CD4-positive, alpha-beta T cell treated with Interleukin-21 for 1 hour (primary cell): ENCODE data around the gene APOBEC3C.
A peak's percentile ranks its signal among the peaks of the same experiment; 100 is the strongest.
"Not testable (repeated sequence)": the region's sequence is repeated elsewhere in the genome, so short reads cannot be mapped to it uniquely, and the experiment has no call there.

Source experiments
- DNase-seq: peaks from one replicate; pipeline ENCODE4 v3.0.0-alpha.2; 2020

APOBEC3C gene

DNA sequence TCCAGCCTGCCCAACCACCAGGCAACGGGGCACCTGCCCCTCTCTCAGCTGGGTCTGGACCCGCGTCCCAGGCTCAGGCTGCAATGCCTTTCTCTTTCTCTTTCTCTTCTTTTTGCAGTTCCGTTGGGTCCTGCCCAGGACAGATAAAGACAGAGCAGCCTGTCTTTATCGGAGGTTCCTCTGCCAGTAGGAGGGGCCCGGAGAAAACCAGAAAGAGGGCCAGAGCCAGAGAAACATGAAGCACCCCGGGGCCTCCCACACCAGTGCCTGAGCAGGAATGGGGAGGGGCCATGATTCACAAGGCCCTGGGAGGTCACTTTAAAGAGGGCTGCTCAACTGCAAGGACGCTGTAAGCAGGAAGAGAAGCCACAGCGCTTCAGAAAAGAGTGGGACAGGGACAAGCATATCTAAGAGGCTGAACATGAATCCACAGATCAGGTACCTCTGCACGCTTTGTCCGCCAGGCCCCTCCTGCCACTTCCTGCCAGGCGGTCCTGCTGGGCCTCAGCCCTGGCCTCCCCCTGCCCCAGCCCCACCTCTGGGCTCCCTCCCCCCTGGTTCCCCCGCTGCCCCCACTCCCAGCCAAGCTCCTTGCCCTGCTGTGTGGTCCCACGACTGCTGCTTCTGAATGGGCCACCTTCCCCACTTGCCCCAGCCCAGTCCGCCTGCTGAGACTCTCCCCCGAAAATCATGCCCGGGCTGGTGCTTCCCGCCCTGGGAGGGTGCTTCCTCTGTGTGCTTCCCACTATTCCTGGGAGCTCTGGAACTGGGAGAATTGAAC, at the start of gene APOBEC3C:
Gene APOBEC3C (plus strand): TSS at position 316 of the 781 bp plus-strand sequence. CDS start 106 bp downstream, at position 422.
- peak; percentile 84 for DNase-seq

DNA sequence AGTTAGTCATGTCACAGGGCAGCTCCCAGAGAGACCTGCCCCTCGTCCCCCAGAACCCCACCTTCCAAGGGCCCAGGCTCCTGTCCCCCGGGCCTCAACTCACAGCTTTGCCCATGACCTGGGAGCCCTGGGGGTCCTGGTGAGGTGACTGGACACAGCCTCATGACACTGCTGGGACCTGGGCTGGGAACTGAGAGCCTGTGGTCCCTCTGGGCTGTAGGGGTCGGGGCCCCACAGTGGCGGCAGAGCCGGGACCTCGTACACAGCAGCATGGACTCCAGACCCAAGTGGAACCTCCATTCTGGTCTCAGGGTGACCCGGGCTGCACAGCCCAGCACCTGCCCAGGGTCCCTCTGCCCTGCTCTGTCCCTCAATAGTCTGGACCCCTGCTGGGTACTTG, 49.8 kb upstream of the APOBEC3C start:
- no peak for DNase-seq

DNA sequence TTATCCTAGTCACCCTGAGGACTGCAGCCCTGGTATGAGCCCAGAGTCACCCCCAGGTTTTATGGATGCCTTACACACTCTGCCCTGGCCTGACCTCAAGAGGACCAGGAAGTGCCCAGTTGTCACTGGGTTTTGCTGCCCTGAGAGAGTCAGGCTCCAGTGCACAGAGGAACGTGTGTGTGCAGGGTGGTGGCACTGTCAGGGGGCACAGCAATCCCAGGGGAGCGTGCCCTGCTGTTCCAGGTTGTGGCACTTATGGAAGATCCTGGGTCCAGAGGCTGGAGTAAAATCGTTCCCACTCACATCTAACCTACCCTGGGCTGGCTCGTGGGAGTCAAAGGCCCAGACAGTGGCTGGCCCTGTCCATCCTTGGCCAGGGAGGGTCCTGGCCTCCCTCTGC, 49.1 kb upstream of the APOBEC3C start:
- no peak for DNase-seq

DNA sequence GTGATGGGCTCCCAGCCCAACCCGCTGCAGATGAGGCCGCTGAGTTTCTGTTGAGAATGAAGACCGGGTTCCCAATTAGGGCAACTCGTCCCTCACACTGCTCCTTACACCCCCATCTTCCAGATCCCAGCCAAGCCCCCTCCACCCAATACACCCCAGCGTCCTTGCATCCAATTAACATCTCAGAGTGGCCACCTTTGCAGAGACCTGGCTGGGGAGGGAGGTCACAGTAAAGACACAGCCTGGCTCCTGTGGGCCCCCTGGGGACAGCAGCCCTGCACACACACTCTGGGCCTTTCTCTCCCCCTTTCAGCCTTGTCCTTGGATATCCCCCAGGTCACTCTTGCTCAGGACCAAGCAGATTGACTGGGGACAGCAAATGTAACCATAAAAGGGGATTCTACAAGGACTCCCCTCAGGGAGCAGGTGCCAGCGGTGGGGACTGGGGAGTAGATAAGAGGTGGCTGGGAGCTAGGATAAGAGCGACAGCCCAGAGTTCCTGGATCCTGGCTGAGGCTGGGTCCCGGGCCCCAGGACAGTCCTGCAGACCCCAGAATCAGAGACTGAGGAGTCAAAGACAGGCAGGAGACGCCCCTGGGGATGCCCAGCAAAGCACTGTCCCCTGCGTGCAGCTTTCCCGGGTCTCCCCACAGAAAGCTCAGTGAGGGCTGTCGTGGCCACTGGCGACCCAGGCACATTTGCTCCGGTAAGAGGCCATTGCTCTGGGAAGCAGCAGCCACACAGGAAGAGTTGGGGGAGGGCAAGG, 48.3 kb upstream of the APOBEC3C start:
- no peak for DNase-seq

DNA sequence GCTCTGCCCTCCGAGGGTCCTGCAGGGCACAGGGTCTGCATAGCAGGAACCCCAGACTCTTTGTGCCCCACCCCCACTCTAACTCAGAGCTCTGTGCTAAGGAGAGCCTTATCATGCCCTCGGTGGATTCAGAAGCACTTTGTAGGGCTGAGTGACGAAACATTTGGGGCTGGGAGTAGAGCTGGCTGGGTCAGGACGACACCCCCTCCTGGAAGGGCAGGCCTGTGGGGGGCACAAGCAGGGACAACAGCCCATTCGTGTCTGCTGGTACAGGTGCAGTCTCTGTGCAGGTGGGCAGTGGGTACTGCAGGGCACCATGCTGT, 47.7 kb upstream of the APOBEC3C start:
- DNase-seq, result no peak

DNA sequence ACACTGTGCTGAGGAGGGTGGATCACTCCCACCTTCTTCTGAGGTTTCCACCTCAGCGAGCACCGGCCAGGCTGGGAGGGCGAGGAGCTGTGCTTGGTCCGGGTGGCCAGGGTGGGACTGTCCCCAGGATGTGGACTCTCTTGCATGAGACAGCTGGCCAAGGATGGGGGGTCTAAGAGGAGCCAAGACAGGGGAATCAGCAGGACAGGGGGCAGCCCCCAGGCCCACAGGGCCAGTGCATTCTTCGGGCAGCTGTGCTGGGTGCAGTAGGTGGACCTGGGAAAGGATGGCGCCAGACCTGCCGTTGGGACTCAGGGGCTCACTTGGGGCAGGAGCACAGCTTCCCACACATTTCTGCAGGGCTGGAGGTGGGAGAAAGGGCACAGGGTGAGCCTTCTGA, 47.1 kb upstream of the APOBEC3C start:
- DNase-seq, result no peak

DNA sequence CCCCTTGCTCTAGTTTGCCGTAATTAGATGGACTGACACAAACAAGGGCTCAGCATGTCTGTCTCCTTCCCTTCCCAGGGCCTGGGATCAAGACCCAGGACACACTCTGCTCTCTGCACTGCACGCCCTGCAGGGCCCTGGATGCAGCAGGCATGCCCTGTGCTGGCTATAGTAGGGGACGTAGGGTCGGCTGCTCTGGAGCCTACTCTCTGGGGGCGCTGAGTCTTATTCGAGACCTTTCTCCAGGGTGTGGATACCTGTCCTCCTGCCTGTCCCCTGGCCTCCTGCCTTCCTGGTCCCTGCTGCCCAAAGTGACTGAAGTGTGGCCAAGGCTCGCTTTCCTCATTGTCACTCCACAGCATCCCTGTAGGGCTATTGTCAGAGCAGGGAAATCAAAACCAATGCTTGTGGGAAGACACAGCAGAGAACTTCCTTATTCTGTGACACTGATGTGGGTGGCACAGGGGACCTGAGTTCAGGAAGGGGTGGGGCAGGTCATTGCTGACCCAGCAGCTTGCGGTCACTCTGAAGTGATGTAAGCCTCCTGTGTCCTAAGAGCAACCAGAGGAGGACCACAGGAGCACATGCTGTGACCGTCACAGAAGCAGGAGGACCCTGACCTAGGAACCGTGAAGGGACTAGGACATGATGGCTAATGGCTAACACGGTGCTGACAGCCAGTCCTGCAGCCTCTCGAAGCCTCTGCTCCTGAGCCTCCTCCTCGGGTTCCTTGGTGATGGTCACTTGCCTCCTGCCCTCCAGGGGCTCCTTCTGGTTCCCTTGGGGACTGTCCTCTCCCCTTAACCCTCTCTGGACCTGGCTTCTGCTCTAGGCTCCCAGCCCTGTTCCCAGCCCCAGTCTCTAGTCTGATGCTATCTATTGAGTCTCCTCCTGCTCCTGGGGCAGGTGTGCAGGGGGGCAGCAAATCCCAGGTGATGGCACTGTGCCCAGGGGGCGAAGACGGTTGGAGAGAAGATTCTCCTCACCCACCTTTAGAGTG, 46.3 kb upstream of the APOBEC3C start:
- peak; percentile 24 for DNase-seq

DNA sequence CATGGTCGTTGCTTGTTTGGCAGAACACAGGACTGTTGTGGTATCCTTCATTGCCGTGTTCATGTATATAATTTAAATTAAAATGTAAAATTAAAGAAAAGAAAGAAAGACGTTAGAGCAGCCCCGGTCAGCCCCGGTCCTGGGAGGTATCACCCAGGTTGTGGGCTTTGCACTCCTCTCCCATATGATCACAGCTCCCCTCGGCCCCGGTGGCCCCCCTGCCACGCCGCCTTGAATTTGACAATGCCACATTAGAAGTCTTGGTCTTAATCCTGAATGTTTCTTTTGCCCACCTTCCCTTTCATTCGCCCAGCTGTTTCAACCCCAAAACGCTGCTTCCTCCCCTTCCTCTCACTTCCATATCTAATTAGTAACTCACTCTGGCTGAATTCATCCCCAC, 45.3 kb upstream of the APOBEC3C start:
- DNase-seq, result no peak

DNA sequence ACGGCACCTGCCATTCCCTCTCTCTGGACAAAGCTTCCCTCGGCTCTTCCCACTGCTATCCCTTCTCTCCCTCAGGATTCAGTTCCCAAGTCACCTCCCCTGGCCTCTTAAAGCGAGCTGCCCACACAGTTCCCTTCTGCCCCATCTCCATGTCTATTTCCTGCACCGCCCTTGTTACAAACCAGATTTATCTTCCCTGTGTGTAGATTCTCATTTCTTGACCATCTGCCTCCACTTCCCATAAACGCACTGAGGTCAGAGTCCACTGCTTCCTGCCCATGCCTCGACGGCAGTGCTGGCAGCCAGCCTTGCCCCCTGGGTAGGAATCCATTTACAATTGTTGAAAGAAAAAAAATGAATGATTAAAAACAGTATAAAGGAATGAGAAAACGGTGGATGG, 43.5 kb upstream of the APOBEC3C start:
- DNase-seq, result no peak

DNA sequence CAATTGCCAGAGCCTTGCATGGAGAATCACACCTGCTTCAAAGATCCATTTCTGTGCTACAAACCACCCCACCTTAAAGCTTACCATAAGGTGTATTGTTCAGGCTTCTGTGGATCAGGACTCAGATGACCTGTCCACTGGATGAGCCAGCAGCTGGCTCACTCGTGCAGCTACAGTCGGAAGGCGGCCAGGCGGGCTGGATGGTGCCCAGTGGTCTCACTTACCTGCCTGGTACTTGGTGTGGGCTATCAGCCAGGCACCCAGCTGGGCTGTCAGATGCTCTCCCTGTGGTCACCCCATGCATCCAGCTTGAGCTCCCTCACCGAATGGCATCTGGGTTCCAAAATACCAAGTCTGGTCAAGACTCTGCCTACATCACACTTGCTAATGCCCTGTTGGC, 42.9 kb upstream of the APOBEC3C start:
- DNase-seq, result no peak

DNA sequence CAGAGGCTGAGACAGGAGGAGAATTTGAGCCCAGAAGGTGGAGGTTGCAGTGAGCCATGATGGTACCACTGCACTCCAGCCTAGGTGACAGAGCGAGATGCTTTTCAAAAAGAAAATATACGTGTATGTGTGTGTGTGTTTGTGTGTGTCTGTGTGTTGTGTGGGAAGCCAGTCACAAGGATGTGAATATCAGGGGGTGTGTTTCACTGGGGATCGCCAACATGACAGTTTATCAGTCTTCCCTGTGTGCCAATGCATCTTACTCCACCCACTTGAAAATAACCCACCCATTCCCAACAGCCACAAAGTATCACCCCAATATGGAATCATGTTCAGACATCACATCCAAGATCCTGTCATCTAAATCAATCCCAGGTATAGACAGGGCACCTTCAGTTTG, 42.3 kb upstream of the APOBEC3C start:
- no peak for DNase-seq

DNA sequence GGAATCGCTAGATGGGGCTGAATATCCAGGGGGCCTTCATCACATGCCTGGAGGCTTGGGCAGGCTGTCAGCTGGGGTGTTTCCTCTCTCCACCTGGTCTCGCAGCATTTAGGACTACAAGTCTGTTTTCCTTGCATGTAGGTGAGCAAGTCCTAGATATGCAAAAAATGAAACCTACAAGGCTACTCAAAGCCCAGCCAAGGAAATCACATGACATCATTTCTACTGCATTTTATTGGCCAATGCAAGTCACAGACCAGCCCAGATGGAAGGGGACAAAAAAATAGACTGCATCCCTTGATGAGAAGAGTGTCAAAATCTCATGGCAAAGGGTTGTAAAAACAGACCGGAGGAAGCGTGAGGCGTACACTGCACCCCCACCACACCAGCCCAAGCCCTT, 41.5 kb upstream of the APOBEC3C start:
- no peak for DNase-seq

DNA sequence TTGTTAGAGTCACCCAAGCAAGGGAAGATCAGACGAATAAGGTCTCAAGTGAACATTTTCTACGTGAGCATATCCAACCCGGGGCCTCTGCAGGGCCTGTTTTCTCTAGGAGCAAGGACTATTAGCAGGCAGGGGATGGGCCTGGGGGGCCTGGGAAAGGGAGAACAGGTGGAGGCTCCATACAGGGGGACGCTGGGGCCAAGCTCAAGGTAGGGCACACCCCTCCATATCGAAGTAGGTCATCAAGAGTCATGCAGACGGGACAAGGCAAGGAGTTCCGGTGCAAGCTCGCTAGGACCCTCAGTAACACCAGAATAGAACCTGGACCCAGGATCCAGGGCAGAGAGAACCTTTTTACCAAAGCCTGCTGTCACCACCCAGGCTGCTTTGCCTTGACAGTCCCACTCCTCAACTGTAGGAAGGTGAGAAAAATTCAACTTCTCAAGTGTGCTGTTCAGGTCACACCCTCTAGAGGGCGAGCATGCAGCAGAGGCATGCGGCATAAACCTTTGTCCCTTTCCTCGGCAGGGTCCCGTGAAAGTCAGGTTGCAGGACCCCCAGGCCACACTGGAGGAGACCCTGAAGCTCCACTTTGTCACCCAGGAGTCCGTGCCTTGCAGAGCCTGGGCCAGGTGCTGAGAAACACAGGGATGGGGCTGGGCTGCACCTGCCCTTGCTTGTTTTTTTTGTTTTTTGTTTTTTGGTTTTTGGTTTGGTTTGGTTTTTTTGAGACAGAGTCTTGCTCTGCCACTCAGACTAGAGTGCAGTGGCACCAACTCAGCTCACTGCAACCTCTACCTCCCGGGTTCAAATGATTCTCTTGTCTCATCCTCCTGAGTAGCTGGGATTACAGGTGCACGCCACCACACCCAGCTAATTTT, 40.5 kb upstream of the APOBEC3C start:
- DNase-seq, result peak; percentile 63

DNA sequence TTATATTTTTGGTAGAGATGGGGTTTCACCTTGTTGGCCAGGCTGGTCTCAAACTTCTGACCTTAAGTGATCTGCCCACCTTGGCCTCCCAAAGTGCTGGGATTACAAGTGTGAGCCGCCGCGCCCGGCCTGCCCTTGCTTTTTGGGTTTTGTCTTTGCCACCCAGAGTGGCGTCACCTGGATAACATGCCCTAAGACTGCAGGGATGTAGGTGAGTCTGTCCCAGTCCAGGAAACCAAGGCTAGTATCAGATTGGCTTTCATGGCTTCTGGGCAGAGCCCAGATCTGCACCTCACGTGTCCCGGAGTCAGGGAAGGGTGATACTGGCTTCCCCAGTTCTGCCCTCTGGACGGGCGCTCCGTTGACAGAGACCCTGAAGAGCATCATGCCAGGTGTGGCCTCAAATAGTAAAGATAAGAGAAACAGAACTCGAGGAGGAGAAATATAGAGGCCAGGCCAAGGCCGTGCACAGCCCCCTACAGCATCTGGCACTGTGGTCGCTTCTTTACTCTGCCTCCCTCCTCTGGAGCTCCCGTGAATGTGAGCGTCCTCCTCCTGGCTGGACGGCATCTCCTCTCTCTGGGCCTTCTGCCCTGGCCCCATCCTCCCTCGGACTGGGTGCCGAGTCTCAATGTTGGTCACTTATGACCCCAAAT, 39.8 kb upstream of the APOBEC3C start:
- DNase-seq, result no peak

DNA sequence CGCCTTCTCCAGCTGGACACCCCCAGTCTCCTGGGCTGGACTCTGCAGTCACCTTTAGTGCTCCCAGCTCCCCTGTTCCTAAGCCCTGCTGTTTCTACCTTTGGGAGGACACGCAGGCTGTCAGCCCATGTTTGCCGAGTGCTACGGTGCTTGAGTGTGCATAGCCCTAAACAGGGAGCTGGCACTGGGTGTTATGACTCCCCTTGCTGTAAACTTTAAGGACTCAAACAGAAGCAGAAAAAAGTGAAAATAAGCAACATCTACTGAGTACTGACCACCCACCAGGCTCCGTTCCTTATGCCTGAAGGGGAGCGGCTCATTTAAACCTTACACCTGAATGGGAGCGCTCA, 39.3 kb upstream of the APOBEC3C start:
- DNase-seq, result no peak

DNA sequence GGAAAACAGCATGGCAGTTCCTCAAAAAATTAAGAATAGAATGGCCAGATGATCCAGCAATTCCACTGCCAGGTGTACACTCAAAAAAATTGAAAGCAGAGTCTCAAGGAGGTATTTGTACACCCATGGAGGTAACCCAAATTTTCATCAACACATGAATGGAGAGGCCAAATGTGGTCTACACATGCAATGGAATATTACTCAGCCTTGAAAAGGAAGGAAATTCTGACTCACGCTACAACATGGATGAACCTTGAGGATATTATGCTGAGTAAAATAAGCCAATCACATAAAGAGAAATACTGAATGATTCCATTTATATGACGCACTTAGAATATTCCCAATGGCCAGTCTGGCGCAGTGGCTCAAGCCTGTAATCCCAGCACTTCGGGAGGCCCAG, 36.8 kb upstream of the APOBEC3C start:
- DNase-seq, result not testable (repeated sequence)

DNA sequence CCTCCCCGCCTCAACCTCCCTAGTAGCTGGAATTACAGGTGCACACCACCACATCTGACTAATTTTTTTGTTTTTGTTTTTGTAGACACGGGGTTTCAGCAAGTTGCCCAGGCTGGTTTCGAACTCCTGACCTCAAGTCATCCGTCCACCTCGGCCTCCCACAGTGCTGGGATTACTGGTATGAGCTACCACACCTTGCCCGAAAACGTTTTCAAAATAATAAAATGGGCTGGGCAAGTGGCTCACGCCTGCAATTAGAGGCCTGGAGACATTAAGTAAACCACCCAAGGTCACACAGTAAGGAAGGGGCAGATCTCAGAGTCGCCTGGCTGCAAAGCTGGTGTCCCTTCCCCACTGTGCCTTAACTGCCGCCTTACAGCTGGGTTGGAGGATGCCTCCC, 33.5 kb upstream of the APOBEC3C start:
- DNase-seq, result not testable (repeated sequence)

DNA sequence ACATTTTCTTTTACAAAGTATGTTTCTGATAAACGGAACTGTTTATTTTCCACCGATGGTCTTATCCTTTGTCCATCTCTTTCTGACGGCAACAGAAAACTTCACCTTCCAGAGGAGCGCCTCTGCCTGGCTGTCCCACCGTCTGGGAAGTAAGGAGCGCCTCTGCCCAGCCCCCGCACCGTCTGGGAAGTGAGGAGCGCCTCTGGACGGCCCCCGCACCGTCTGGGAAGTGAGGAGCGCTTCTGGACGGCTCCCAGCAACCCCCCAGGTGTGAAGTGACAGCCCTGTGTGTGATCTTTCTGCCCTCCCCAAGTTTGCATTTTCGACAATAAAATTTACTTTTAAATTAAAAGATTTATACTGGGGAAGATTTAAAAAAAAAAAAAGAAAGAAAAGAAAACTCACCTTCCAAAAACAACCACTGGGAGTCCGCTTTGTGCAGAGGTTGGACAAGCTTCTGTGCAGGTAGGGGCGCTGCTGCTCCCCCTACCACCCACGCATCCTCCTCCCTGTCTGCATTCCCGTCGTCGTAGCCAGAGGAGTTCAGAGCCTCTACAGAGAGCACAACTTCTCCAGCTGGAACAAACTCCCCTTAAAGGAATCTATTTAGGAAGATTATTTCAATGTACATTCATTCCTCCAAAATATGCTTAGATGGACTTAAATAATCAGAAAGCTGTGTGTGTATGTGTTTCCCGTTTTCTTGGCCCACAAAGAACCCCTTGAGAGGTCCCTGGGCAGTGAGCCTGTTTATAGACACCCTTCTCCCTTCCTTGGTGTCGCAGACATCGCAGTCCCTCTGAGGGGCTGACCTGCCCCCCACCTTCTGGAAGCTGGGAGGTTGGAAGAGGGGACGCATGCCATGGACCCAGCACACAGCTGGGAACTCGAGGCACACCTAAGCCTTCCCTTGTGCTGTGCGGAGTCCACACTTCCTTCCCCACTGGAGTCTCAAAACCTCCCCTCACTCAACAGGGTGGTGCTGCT, 32.8 kb upstream of the APOBEC3C start:
- DNase-seq, result no peak

DNA sequence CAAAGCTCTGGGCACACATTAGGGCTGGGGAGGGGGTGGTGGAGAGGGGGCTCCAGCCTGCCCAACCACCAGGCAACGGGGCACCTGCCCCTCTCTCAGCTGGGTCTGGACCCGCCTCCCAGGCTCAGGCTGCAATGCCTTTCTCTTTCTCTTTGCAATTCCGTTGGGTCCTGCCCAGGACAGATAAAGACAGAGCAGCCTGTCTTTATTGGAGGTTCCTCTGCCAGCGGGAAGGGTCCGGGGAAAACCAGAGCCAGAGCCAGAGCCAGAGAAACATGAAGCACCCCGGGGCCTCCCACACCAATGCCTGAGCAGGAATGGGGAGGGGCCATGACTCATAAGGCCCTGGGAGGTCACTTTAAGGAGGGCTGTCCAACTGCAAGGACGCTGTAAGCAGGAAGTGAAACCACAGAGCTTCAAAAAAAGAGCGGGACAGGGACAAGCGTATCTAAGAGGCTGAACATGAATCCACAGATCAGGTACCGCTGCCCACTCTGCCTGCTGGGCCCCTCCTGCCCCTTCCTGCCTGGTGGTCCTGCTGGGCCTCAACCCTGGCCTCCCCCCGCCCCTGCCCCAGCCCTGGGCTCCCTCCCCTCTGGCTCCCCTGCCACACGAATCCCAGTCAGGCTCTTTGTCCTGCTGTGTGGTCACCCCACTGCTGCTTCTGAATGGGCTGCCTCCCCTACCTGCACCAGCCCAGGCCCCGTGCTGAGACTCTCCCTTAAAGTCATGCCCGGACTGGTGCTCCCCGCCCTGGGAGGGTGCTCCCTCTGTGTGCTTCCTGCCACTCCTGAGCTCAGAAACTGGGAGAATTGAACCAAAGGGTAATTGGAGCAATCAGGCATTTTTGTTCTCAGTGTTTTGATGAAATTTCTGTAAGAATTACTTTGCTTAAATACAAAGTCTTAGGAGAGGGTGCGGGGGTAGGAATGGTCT, 31.8 kb upstream of the APOBEC3C start, which contains the start of gene APOBEC3B:
Gene APOBEC3B (plus strand): TSS at position 356 of the 936 bp plus-strand sequence. CDS start 107 bp downstream, at position 463.
- DNase-seq, result peak; percentile 81
